Suprapubic skin (tissue), 3 donors: ENCODE data around the gene IMMT.

ENCODE experiments used
- CTCF ChIP-seq, 2 donors: fragments of 200-600 bp in 1 of 2; fragments of 450-650 bp in 1 of 2; sonication (generic) in 1 of 2; IDR thresholded peaks; one replicate each; pipeline ENCODE4 v1.5.1; 2016 to 2019; ENCODE audit warnings: antibody characterized with exemption in 2 of 2, mild to moderate bottlenecking in 1 of 2, moderate library complexity in 1 of 2
- EP300 ChIP-seq: sonication (generic); formaldehyde crosslinking; IDR thresholded peaks from one replicate; pipeline ENCODE4 v1.6.1; 2017; ENCODE audit warnings: antibody characterized with exemption

GRCh38 chr2:86174445-86174844 lies 20.8 kb downstream of the IMMT start:
- no peak for TF ChIP-seq EP300
- TF ChIP-seq CTCF (IDR thresholded peaks at IDR 0.05), result no peak
